Measurements from ENCODE around the gene MTHFS. TPM values are rescaled to one million over a fixed set of nuclear protein-coding genes. Genes with fewer than 3 reads are reported as not detected.
A peak's percentile ranks its signal among the peaks of the same experiment; 100 is the strongest.

MTHFS gene
- total and polyA plus RNA-seq, 12 donors, result 10.1 to 38.5 (median 19.9) TPM

DNA sequence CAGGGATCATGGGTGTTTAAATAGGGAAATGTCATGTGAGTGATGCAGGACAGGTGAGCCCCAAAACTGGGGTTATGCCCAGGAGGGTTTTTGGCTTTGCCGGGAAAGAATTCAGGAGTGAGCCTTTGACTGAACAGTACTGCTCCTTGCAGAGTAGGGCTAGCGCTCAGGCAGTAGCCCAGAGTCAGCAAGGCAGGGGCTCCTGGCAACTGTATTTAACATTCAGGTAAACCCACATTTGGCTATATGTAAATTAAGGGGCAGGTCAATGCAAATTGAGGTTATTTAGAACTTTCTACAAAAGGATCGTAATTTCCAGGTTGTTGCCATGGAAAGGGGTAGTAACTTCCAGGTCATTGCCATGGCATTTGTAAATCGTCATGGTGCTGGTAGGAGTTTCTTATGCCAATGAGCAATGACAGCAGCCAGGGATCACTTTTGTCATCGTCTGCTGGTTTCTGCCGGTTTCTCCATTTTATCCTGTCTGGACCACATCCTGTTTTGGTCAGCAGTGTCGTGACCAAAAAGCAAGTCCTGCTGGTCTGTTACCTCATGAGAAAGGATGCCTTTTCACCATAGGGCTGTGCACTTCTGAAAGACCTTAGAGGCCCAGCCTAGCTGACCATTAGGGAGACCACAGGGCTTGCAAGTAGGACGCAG is 24.3 kb downstream of the MTHFS start:
- intact Hi-C loops (cut with DNase I), result no loop called here
- Histone ChIP-seq H3K36me3 (peaks cover 0 to 70% (median 3%) of the 10 kb centered on the region in 9 donors), H3K27me3 (no peaks in the 10 kb centered on the region), H3K27ac (peak overlapping the region in 1 of 10 donors; percentile 42), H3K4me1 (peaks cover 0 to 10% (median 0%) of the 10 kb centered on the region in 9 donors), H3K4me3 (no peak overlapping the region), H3K9me3 (peaks cover 0 to 42% (median 16%) of the 10 kb centered on the region in 11 donors)
- ATAC-seq, result no peak
- 84 to 89% methylated on average over 8 of the region's 8 CpGs for WGBS, 2 donors
- TF ChIP-seq, protein P1, sequence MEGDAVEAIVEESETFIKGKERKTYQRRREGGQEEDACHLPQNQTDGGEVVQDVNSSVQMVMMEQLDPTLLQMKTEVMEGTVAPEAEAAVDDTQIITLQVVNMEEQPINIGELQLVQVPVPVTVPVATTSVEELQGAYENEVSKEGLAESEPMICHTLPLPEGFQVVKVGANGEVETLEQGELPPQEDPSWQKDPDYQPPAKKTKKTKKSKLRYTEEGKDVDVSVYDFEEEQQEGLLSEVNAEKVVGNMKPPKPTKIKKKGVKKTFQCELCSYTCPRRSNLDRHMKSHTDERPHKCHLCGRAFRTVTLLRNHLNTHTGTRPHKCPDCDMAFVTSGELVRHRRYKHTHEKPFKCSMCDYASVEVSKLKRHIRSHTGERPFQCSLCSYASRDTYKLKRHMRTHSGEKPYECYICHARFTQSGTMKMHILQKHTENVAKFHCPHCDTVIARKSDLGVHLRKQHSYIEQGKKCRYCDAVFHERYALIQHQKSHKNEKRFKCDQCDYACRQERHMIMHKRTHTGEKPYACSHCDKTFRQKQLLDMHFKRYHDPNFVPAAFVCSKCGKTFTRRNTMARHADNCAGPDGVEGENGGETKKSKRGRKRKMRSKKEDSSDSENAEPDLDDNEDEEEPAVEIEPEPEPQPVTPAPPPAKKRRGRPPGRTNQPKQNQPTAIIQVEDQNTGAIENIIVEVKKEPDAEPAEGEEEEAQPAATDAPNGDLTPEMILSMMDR (IDR thresholded peaks at IDR 0.05), result no peak
- no peak for DNase-seq

DNA sequence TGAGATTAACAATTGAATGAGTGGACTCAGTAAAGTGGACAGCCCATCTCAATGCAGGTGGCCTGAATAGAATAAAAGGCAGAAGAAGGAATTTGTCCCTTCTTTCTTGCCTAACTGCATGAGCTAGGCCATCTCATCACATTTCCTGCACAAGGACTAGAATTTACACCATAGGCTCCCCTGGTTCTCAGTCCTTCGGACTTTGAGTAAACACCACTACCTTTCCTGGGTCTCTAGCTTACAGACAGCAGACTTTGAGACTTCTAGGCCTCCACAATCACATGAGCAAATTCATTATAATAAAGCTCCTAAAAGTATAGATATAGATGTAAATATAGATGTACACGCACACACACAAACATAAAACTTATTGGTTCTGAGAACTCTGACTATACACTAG is 28.3 kb downstream of the MTHFS start:
- Histone ChIP-seq H3K4me3 (no peak overlapping the region), H3K27ac (no peak overlapping the region), H3K4me1 (peaks cover 0 to 10% (median 0%) of the 10 kb centered on the region in 9 donors), H3K36me3 (peaks cover 0 to 41% (median 3%) of the 10 kb centered on the region in 9 donors), H3K27me3 (no peaks in the 10 kb centered on the region), H3K9me3 (peaks cover 0 to 3% (median 0%) of the 10 kb centered on the region in 11 donors)
- DNase-seq (no peak), ATAC-seq (no peak)
- TF ChIP-seq, protein P1 (IDR thresholded peaks at IDR 0.05), result no peak
- intact Hi-C loops (cut with DNase I), result no loop called here
- 97 to 99% methylated on average over 2 of the region's 2 CpGs for WGBS, 2 donors

DNA sequence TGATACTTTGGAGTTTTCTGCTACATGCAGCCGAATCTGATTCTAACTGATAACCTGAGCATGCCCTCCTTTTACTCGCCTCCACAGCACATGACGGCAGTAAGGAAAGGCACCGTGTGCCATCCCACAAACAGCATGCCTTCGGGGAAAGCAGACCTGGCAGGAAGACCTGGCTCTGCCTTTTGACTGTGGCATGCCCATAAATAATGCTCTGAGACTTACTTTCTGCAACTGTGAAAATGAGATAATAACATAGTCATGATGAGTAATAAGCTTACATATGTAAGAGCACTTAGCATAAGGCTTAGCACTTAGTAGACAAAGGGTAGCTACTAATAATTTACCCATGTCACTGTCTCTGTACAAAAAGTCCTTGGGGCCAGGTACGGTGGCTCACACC is 32.9 kb downstream of the MTHFS start:
- Histone ChIP-seq H3K4me3 (no peak overlapping the region), H3K9me3 (no peaks in the 10 kb centered on the region), H3K27me3 (no peaks in the 10 kb centered on the region), H3K27ac (no peak overlapping the region), H3K4me1 (no peaks in the 10 kb centered on the region), H3K36me3 (peaks cover 0 to 21% (median 0%) of the 10 kb centered on the region in 9 donors)
- ATAC-seq, result no peak
- TF ChIP-seq, protein P1 (IDR thresholded peaks at IDR 0.05), result no peak
- intact Hi-C loops (cut with DNase I), result no loop called here
- 98 to 100% methylated on average over 6 of the region's 6 CpGs for WGBS, 2 donors
- no peak for DNase-seq

DNA sequence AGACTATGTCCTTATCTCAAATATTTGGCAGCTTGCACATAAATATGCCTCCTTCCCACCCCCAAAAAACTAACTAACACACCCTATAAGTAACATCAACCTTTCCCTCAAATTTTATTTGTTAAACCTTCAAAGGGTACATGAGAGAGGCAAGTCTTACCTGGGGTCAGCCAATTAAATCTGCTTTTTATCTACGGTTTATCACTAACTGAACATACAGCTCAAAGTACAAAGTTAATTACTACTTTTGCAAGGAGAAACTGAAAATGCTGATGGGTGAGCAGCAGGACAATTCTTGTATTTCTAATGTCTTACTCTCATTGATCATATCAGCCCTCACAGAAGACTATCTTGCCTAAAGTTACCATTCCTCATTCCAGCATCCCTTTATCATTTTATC is 34.6 kb downstream of the MTHFS start:
- no peak overlapping the region for H3K4me3 ChIP-seq
- peaks cover 0 to 15% (median 0%) of the 10 kb centered on the region in 9 donors for H3K36me3 ChIP-seq
- no peaks in the 10 kb centered on the region for H3K9me3 ChIP-seq
- TF ChIP-seq, protein P1 (IDR thresholded peaks at IDR 0.05), result no peak
- ATAC-seq (no peak), DNase-seq (no peak)
- 93% methylated on average over 1 of the region's 1 CpG for WGBS, 2 donors
- no peaks in the 10 kb centered on the region for H3K27me3 ChIP-seq
- intact Hi-C loops (cut with DNase I), result no loop called here
- H3K27ac ChIP-seq, result no peak overlapping the region
- H3K4me1 ChIP-seq, result no peaks in the 10 kb centered on the region

Measured in heart right ventricle (tissue), 16 donors.